ENCODE results near the gene FBXO46.
"Not testable (repeated sequence)": the region's sequence is repeated elsewhere in the genome, so short reads cannot be mapped to it uniquely, and the experiment has no call there.

Gene FBXO46

GRCh38 chr19:45766296-45766868, 35.7 kb upstream of the FBXO46 start:
- DNase-seq (ENCODE audit: low spot score), result no peak

DNA sequence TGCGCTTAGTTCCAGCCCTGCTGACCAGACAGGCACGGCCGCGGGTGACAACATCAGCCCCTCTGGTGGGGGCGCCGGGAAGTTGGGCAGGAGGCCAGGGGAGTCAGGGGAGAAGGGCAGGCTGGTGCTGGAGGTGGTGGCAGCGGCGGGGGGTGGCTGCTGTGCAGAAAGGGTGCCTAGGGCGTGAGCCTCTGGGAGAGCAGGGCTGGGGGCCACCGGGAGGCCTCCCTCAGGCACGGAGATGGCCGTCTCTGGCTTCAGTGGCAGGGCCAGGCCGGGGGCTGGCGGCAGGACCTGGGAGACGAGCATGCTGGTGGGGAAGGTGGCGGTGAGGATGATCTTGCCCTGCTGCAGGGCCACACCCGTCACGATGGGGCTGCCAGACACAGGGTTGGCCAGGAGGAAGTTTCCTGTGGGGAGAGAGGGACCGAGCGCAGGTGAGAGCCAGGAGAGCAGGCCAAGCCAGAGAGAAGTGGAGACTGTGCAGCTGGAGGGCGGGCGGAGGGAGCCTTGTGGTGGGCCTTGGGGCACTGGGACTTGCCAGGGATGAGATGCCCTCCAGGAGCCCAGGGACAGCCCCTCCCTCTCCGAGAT, 35.1 kb upstream of the FBXO46 start:
- no peak for DNase-seq (ENCODE audit: low spot score)

DNA sequence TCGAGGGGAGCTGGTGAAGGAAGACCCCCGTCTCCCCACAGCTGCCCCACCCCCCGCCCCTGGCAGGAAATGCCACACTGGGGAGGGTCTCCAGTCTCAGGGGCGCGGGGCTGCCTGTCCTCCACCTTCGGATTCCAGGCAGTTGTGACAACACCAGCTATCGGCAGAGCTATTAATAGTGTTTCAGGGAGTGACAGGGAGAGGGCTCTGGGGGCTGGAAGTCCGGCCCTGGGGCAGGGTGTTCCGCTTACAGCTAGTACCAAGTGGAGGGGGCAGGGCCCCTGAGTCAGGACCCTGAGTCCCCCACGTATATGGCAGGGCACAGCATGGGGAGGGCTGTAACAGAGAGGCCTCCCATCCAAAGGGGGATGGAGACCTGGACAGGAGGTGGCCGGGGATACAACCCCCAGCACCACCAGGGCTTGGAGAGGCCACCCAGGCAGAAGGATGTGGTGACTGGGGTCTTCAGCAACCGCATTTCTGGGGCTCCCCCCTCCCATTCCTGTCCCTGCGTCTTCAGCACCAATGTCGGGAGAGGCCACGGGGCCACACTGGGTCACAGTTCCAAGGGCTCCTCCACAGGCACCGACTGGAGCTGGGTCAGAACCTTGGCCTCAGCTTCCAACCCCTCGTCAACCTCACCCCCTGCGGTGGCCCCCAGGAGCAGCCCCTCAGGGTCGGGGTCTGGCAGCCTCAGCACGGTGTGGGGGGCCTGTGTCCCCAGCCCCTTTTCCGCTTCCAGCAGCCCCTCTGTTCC, 34.4 kb upstream of the FBXO46 start:
- DNase-seq (ENCODE audit: low spot score), result no peak

DNA sequence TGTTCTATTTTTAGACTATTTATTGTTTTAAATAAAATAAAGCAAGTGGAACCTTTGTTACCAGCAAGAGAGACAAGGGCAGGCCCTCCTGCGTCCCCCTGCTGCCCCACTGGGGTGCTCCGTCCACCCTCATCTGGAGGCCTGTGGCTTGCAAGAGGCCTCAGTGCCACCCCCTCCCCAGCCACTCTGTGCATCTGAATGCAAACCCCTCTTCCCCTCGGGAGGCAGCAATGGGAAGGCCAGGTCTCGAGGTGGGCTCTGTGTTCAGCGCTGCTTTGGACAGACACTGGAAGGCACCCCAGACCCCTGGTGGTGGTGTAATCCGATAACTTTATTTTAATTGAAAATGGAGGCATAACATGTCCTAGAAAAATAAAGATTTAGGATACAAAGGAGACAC, 33.8 kb upstream of the FBXO46 start:
- DNase-seq (ENCODE audit: low spot score), result no peak

GRCh38 chr19:45763691-45764294, 33.1 kb upstream of the FBXO46 start:
- DNase-seq (ENCODE audit: low spot score), result no peak

GRCh38 chr19:45762870-45763631, 32.4 kb upstream of the FBXO46 start:
- DNase-seq (ENCODE audit: low spot score), result no peak

- no peak for DNase-seq (ENCODE audit: low spot score)
These were observed 31.0 kb upstream of the FBXO46 start for GRCh38 chr19:45761714-45762113.

DNA sequence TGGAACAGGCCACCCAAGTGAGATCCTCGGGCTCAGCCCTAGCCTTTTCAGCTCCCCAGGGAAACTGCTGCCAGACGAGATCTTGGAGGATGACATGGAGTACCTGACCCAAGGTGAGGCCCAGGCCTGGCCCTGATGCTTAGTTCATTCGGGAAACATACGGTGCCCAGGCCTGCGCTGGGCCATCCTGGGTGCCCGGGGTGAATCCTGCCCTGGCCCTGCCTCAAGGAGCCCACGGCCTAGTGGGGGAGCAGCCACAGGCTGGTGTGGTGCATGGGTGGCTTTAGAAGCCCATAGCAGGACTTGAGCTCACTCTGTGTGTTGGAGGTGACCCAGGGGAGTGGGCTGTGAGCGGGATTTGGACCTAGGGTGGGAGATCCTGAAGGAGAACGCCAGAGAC, 28.2 kb upstream of the FBXO46 start:
- DNase-seq (ENCODE audit: low spot score), result no peak

GRCh38 chr19:45757695-45758094, 27.0 kb upstream of the FBXO46 start:
- DNase-seq (ENCODE audit: low spot score), result no peak

DNA sequence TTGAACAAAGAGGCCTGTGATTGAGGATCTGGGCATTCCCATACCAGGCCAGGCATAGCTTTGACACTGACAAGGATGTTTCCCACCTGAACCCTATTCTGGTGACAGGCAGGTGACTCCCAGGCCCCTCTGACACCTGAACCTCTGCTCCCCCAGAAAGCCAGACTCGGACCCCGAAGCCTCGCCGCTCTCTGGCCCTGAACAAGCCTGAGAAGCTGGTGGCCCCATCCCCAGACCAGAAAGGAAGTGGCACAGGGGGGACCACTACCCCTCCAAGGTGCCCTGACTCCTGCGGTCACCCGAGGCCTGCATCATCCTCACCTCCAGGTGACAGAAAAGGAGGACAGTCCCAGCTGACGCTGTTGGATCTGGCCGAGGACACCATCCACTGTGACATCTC, 23.6 kb upstream of the FBXO46 start:
- no peak for DNase-seq (ENCODE audit: low spot score)

- DNase-seq (ENCODE audit: low spot score), result no peak
These were observed 22.9 kb upstream of the FBXO46 start for GRCh38 chr19:45753548-45753947.

DNA sequence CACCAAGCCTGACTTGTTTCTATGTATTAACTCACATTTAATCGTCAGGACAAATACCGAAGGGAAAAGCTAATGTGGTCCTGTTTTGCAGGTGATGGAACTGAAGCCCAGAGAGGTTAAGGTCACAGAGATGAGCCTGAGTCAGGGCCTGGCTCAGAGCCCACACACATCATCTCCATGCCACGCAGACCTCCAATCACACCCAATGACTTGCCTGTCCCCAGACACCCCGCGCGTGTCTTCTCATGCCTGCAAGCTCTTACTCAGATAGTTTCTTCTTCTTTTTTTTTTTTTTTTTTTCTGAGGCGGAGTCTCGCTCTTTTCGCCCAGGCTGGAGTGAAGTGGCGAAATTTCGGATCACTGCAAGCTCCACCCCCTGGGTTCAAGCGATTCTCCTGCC, 21.9 kb upstream of the FBXO46 start:
- DNase-seq (ENCODE audit: low spot score), result no peak

DNA sequence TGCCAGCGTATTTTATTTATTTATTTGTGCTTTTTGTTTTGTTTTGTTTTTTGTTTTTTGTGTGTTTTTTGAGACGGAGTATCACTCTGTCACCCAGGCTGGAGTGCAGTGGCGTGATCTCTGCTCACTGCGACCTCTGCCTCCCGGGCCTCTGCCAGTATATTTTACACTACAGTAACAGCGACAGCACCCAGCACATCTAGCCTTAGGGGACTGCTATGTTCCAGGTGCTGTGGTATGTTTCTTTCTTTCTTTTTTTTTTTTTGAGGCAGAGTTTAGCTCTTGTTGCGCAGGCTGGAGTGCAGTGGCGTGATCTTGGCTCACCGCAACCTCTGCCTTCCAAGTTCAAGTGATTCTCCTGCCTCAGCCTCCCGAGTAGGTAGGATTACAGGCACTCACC, 20.8 kb upstream of the FBXO46 start:
- not testable (repeated sequence) for DNase-seq (ENCODE audit: low spot score)

DNA sequence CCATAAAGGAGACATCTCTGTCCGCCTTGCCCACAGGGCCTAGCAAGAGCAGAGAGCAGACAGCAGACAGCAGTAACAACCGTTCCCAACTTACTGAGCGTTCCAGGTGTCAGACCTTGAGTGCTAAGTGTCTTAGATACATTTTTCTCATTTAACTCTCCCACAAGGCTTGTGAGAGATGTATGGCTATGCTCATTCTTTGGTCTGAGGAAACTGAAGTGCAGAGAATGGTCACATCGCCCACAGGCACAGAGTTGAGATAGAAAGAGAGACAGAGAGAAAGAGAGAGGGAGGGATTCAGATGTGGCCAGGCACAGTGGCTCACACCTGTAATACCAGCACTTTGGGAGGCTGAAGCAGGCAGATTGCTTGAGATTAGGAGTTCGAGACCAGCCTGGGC, 16.8 kb upstream of the FBXO46 start:
- DNase-seq (ENCODE audit: low spot score), result no peak

- DNase-seq (ENCODE audit: low spot score), result no peak
These were observed 16.2 kb upstream of the FBXO46 start for GRCh38 chr19:45746866-45747265.

GRCh38 chr19:45745606-45746005, 14.9 kb upstream of the FBXO46 start:
- no peak for DNase-seq (ENCODE audit: low spot score)

- DNase-seq (ENCODE audit: low spot score), result no peak
These were observed 12.3 kb upstream of the FBXO46 start for GRCh38 chr19:45742969-45743368.

GRCh38 chr19:45739498-45740439, 9.1 kb upstream of the FBXO46 start:
- DNase-seq (ENCODE audit: low spot score), result no peak

DNA sequence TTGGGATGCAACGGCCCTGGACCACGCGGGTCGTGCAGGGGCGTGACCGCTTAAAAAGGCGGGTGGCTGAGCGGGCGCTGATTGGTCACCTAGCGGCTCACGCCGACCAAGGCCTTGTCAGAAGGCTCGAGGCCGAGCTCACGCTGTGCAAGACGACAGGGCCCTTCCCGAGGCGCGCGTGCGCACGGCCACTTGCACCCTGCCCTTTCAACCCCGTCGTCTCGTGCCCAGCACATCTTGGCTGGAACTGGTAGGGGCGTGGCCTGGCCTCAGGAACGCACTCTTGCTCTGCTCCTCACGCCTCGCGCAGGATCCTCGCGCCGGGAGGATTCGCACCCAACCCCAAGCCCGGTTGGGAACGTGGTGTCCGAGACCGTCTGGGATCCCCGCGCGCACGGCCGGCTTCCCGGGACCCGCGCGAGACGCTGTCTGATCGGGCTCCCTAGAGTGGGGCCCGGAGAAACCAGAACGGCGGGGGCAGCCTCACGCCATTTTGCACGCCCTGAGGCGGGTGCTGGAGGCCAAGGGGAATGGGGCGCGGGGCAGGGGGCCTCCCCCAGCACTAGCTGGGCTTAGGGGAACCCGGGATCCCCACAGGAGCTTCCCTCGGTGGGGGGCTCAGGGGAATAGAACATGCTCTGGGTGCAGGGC, 2.6 kb upstream of the FBXO46 start, which contains the start of gene MEIOSIN:
Gene MEIOSIN, plus strand, starts transcription at position 280 of the 651 bp plus-strand sequence. CDS start 1,938 bp downstream, outside the sequence.
- no peak for DNase-seq (ENCODE audit: low spot score)

- no peak for DNase-seq (ENCODE audit: low spot score)
These were observed 851 bp downstream of the FBXO46 start for GRCh38 chr19:45729800-45730290.

Measured in LoVo (cell line).